ENCODE measurements around the gene MOCS3. TPM values are rescaled to one million over a fixed set of nuclear protein-coding genes. Genes with fewer than 3 reads are reported as not detected.

Gene MOCS3
- total and polyA plus RNA-seq, 2 experiments from 2014 or later: 4.0 to 8.6 TPM

DNA sequence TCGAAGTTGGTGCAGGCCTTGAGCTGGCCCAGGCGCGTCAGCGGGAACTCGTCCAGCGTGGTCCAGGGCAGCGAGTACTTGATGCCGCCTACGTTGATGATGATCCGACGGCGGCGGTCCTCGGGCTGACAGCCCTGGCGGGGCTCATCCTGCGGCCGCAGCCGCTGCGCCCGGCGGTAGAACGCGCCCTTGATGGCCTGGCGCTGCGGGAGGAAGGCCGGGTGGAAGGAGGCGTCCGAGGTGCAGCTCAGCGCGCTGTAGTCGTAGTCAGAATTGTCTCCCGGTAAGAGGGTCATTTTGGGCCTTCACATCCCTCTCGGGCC is 51.4 kb downstream of the MOCS3 start:
- Histone ChIP-seq H3K27me3 (no peaks in the 10 kb centered on the region), H2AFZ (no peak overlapping the region), H3K9me3 (ENCODE audit: low read depth) (no peaks in the 10 kb centered on the region), H3K27ac (no peak overlapping the region), H4K20me1 (ENCODE audit: insufficient read depth, poor library complexity, severe bottlenecking) (no peaks in the 10 kb centered on the region), H3K4me3 (no peak overlapping the region), H3K9me2 (replicated peaks; ENCODE audit: insufficient read depth) (no peaks in the 10 kb centered on the region), H3K79me2 (no peaks in the 10 kb centered on the region), H3K4me2 (no peak overlapping the region), H3K4me1 (ENCODE audit: insufficient read depth) (peaks cover 9% of the 10 kb centered on the region), H3K36me3 (replicated peaks; ENCODE audit: insufficient read depth, low read depth) (no peaks in the 10 kb centered on the region)
- DNase-seq (ENCODE audit: low spot score): no peak
- WGBS (ENCODE audit: low lambda C conversion rate, missing lambda C conversion rate): 97% methylated on average over 30 of the region's 33 CpGs
- TF ChIP-seq, protein P1, sequence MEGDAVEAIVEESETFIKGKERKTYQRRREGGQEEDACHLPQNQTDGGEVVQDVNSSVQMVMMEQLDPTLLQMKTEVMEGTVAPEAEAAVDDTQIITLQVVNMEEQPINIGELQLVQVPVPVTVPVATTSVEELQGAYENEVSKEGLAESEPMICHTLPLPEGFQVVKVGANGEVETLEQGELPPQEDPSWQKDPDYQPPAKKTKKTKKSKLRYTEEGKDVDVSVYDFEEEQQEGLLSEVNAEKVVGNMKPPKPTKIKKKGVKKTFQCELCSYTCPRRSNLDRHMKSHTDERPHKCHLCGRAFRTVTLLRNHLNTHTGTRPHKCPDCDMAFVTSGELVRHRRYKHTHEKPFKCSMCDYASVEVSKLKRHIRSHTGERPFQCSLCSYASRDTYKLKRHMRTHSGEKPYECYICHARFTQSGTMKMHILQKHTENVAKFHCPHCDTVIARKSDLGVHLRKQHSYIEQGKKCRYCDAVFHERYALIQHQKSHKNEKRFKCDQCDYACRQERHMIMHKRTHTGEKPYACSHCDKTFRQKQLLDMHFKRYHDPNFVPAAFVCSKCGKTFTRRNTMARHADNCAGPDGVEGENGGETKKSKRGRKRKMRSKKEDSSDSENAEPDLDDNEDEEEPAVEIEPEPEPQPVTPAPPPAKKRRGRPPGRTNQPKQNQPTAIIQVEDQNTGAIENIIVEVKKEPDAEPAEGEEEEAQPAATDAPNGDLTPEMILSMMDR (IDR thresholded peaks at IDR 0.05; ENCODE audit: poor library complexity): no peak
- TF ChIP-seq EZH2 (IDR thresholded peaks at IDR 0.05; ENCODE audit: borderline replicate concordance) (no peak), EZH2phosphoT487 (IDR thresholded peaks at IDR 0.05; ENCODE audit: low read depth, severe bottlenecking, unreplicated experiment) (no peak)

DNA sequence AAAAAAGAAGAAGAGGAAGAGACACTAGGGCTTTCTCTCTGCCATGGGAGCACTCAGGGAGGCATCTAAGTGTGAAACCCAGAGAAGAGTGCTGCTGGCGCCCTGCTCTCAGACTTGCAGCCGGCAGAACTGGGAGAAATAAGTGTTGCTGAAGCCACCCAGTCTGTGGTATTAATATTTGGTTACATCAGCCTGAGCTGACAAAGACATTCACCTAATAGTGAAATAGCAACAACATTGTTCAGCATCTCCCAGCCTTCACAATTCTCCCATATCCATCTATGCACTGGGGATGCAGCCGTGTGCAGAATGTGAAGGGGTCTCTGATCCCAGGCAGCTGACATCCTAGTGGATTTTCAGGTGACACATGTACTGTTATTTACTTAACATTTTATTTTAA is 52.3 kb downstream of the MOCS3 start:
- WGBS (ENCODE audit: low lambda C conversion rate, missing lambda C conversion rate): 97% methylated on average over 3 of the region's 3 CpGs
- Histone ChIP-seq H3K4me3 (no peak overlapping the region), H3K27ac (no peak overlapping the region), H3K27me3 (no peaks in the 10 kb centered on the region), H3K4me1 (ENCODE audit: insufficient read depth) (peaks cover 10% of the 10 kb centered on the region), H2AFZ (no peak overlapping the region), H3K79me2 (no peaks in the 10 kb centered on the region), H3K36me3 (replicated peaks; ENCODE audit: insufficient read depth, low read depth) (no peaks in the 10 kb centered on the region), H3K4me2 (no peak overlapping the region), H3K9me2 (replicated peaks; ENCODE audit: insufficient read depth) (no peaks in the 10 kb centered on the region), H3K9me3 (ENCODE audit: low read depth) (no peaks in the 10 kb centered on the region), H4K20me1 (ENCODE audit: insufficient read depth, poor library complexity, severe bottlenecking) (no peaks in the 10 kb centered on the region)
- TF ChIP-seq EZH2phosphoT487 (IDR thresholded peaks at IDR 0.05; ENCODE audit: low read depth, severe bottlenecking, unreplicated experiment): no peak
- TF ChIP-seq EZH2 (IDR thresholded peaks at IDR 0.05; ENCODE audit: borderline replicate concordance): no peak
- TF ChIP-seq, protein P1 (IDR thresholded peaks at IDR 0.05; ENCODE audit: poor library complexity): no peak
- DNase-seq (ENCODE audit: low spot score): no peak

GRCh38 chr20:51011479-51011878 is 52.9 kb downstream of the MOCS3 start:
- no peaks in the 10 kb centered on the region for H3K79me2 ChIP-seq
- H3K36me3 ChIP-seq (replicated peaks; ENCODE audit: insufficient read depth, low read depth): no peaks in the 10 kb centered on the region
- H4K20me1 ChIP-seq (ENCODE audit: insufficient read depth, poor library complexity, severe bottlenecking): no peaks in the 10 kb centered on the region
- TF ChIP-seq, protein P1 (IDR thresholded peaks at IDR 0.05; ENCODE audit: poor library complexity): no peak
- TF ChIP-seq EZH2 (IDR thresholded peaks at IDR 0.05; ENCODE audit: borderline replicate concordance): no peak
- no peak for TF ChIP-seq EZH2phosphoT487 (IDR thresholded peaks at IDR 0.05; ENCODE audit: low read depth, severe bottlenecking, unreplicated experiment)
- peaks cover 10% of the 10 kb centered on the region for H3K4me1 ChIP-seq (ENCODE audit: insufficient read depth)
- no peak overlapping the region for H3K4me3 ChIP-seq
- H3K9me3 ChIP-seq (ENCODE audit: low read depth): no peaks in the 10 kb centered on the region
- no peaks in the 10 kb centered on the region for H3K27me3 ChIP-seq
- no peak overlapping the region for H3K27ac ChIP-seq
- WGBS (ENCODE audit: low lambda C conversion rate, missing lambda C conversion rate): 95% methylated on average over 4 of the region's 4 CpGs
- no peak for DNase-seq (ENCODE audit: low spot score)
- H3K4me2 ChIP-seq: no peak overlapping the region
- H2AFZ ChIP-seq: no peak overlapping the region
- H3K9me2 ChIP-seq (replicated peaks; ENCODE audit: insufficient read depth): no peaks in the 10 kb centered on the region

GRCh38 chr20:51012357-51012756 is 53.7 kb downstream of the MOCS3 start:
- no peaks in the 10 kb centered on the region for H3K79me2 ChIP-seq
- no peaks in the 10 kb centered on the region for H3K36me3 ChIP-seq (replicated peaks; ENCODE audit: insufficient read depth, low read depth)
- 53% methylated on average over 3 of the region's 3 CpGs for WGBS (ENCODE audit: low lambda C conversion rate, missing lambda C conversion rate)
- no peaks in the 10 kb centered on the region for H3K27me3 ChIP-seq
- no peaks in the 10 kb centered on the region for H3K9me3 ChIP-seq (ENCODE audit: low read depth)
- TF ChIP-seq EZH2 (IDR thresholded peaks at IDR 0.05; ENCODE audit: borderline replicate concordance): no peak
- TF ChIP-seq EZH2phosphoT487 (IDR thresholded peaks at IDR 0.05; ENCODE audit: low read depth, severe bottlenecking, unreplicated experiment): no peak
- TF ChIP-seq, protein P1 (IDR thresholded peaks at IDR 0.05; ENCODE audit: poor library complexity): no peak
- DNase-seq (ENCODE audit: low spot score): no peak
- no peak overlapping the region for H3K4me2 ChIP-seq
- H3K27ac ChIP-seq: no peak overlapping the region
- H2AFZ ChIP-seq: no peak overlapping the region
- no peaks in the 10 kb centered on the region for H4K20me1 ChIP-seq (ENCODE audit: insufficient read depth, poor library complexity, severe bottlenecking)
- H3K4me3 ChIP-seq: no peak overlapping the region
- no peaks in the 10 kb centered on the region for H3K9me2 ChIP-seq (replicated peaks; ENCODE audit: insufficient read depth)
- peaks cover 10% of the 10 kb centered on the region for H3K4me1 ChIP-seq (ENCODE audit: insufficient read depth)
